AG09319 (cell line): Measurements from ENCODE around the gene UTS2R.
A peak's percentile ranks its signal among the peaks of the same experiment; 100 is the strongest.

Source experiments
- DNase-seq: peaks from one replicate; pipeline ENCODE4 v3.0.0-alpha.2; 2010; ENCODE audit warnings: low read depth; ENCODE audit errors: extremely low read depth
- CTCF ChIP-seq: IDR thresholded peaks from 2 replicates; pipeline ENCODE4 v1.5.1; 2011; ENCODE audit warnings: low read depth, mild to moderate bottlenecking, inconsistent platforms, low read length, moderate library complexity

UTS2R gene

DNA sequence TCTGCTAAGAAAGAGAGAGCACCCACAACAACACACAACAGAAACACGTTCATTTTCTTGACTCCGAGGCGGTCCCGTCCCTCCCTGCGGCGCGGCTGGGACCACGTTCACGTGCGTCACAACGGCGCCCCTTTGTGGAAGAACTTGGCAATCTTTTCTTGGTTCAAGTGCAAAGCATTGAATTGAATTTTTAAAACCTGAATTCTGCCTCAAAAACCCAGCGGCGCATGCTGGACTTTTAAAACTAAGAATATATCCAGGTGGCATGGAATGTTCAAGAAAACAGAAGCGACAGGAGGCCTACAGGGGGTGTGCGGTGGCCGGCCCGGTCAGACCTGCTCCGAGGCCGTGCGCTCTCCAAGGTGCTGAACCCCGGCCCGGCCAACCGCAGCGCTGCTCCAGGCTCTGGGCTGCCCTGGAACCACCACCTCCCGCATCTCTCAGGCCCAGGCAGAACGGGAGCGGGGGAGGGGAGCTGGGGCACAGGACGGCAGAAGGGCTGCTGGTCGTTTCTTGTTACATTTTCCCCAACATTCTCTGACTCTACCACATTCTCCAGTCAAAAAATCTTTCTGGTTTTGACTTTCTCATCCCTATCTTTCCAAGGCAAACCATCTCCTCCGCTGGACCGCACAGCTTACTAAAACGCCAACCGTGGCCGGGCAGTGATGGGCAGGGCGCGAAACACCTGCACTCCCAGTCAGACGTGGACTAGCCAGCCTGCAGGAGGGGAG is 43.1 kb downstream of the UTS2R start:
- peak; percentile 72 for TF ChIP-seq CTCF
- DNase-seq: peak; percentile 27

- no peak for TF ChIP-seq CTCF
- no peak for DNase-seq
Measured at GRCh38 chr17:82415336-82415735, 43.8 kb downstream of the UTS2R start.

DNA sequence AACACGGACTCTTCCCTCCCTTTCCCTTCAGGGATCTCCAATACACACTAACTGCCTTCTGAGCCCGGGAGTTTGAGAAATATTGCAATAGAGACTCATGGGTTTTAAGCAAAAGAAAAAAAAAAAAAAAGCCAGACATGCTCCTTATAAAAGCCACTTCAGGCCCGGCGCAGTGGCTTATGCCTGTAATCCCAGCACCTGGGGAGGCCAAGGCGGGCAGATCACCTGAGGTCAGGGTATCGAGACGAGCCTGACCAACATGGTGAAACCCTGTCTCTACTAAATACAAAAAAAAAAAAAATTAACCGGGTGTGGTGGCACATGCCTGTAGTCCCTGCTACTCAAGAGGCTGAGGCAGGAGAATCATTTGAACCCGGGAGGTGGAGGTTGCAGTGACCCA is 44.2 kb downstream of the UTS2R start:
- no peak for DNase-seq
- no peak for TF ChIP-seq CTCF

GRCh38 chr17:82416264-82416663 is 44.7 kb downstream of the UTS2R start:
- no peak for TF ChIP-seq CTCF
- no peak for DNase-seq

GRCh38 chr17:82416771-82417170 is 45.2 kb downstream of the UTS2R start:
- no peak; the same call in none of the 2 replicates for TF ChIP-seq CTCF
- no peak for DNase-seq

DNA sequence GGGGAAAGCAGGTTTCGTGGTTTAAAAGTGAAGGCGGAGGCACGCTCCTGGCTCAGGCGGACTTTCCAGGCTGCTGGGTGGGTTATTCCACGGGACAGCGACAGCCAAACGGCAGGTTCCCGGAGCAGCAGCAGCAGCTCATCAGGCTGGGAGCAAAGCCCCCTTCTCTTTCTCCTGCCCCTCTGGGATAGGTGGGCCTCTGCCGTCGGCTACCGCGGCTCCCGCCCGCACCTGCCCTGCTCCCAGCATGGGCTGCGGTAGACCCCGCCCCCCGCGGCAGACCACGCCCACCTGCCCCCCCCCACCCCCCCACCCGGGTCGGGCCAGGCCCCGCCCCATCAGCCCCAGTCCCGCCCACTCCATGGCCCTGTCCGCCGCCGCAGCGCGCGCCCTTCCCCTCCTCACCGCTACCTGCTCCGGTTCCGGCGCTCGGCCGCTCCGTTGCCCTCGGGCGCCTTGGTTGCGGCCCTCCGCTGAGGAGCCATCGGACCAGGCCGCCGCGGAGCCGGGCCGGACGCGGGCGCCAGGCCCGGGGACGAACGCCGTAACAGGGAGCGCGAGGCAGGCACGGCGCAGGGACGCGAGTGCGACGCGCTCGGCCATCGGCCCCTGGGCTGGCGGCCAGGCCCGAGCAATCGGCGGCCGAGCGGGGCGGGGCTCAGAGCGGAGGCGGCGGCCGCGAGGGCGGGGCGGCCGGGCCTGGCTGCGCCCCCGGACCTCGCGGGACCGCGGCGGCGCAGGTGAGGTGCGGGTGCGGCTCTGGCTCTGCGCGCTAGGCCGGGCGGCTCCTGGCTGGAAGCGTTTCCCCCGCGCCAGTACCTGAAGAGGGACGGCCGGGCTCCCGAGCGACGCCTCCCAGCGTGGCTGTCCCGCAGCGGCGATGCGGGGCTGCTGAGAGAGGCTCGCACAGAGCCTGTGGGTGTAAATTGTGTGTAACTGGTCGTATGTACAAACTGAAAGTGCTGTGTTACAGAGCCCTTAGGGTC is 46.7 kb downstream of the UTS2R start, which contains the start of the genes HEXD and OGFOD3:
Gene HEXD (plus strand): TSS at position 347 of the 986 bp plus-strand sequence. CDS start 1,453 bp downstream, outside the sequence.
Gene OGFOD3 (minus strand): TSS at position 586 of the 986 bp plus-strand sequence. CDS start 101 bp downstream, at position 485.
- DNase-seq: peak; percentile 41
- no peak for TF ChIP-seq CTCF

DNA sequence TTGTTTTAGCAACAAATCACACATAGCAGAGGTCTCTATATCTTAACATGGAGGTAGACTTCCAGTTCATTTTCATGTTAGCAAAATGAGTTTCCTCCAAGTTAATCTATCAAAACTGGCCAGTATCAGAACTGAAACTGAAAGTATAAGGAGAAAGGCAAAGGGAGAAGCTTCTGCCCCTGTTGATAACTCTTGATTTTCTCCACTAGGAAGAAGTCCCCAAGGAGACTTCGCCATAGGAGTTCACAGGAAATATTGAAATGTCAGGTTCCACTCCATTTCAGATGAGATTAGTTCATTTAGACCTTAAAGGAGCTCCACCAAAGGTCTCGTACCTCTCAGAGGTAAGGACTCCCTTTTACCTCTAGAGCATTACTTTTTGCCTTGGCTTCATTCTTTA is 48.0 kb downstream of the UTS2R start:
- no peak for DNase-seq
- TF ChIP-seq CTCF: no peak
